GM21515 (cell line): ENCODE results near the gene CSRNP3.

Source experiments
- ATAC-seq: cut with Tn5 transposase; IDR thresholded peaks from one replicate; pipeline ENCODE4 v1.9.1; 2021; ENCODE audit not compliant: unreplicated experiment

CSRNP3 gene

GRCh38 chr2:165467921-165468320, 1.6 kb upstream of the CSRNP3 start:
- no peak for ATAC-seq

GRCh38 chr2:165470361-165470760, 863 bp downstream of the CSRNP3 start:
- no peak for ATAC-seq

- no peak for ATAC-seq
Measured at GRCh38 chr2:165471349-165471950, 2.0 kb downstream of the CSRNP3 start.

DNA sequence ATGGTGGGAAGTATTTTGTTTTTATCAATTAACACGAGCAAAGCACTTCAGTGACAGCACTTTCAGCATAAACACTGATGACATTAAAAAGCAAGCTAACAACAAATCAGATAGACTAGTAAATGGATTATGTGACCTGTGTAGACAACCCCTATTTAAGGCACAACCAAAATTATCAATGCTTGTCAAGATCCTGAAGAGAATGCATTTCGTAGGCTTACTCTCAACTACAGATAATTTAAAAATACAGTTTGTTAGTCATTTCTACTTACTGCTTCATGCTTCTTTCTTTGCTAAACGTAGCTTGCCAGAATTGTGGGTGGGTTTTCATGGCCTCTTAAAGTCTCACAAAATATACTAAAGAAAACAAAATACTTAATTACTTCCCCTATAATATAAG, 3.4 kb downstream of the CSRNP3 start:
- ATAC-seq, result no peak

DNA sequence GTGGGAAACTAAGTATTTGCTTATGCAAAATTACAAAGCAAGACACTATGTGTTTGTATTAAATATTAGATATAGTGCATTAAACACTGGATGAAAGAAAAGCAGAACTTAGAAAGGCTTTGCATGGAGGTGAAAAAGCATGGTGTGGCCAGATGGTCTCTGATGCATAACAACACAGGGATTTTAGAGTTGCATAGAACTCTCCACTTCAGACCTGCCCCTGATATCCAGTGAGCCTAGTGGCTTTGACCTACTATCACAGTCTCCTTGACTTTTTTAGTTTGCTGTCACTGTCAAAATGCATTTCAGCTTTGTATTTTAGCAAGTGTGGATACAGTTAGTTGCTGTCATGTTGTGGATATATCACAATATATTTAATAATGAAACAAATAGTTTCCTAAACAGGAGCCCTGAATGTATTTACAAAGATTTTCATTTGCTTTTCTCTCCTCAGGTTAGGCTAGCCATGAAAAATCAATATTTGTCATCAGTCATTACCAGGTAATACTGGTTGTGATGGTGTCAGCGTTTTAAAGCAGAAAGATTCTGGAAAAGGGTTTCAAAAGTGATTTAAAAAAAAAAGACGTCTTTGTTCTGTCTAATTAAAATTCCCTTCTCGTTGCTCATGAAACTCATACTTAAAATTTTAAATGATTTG, 5.2 kb downstream of the CSRNP3 start:
- no peak for ATAC-seq

GRCh38 chr2:165475277-165476004, 5.9 kb downstream of the CSRNP3 start:
- no peak for ATAC-seq

DNA sequence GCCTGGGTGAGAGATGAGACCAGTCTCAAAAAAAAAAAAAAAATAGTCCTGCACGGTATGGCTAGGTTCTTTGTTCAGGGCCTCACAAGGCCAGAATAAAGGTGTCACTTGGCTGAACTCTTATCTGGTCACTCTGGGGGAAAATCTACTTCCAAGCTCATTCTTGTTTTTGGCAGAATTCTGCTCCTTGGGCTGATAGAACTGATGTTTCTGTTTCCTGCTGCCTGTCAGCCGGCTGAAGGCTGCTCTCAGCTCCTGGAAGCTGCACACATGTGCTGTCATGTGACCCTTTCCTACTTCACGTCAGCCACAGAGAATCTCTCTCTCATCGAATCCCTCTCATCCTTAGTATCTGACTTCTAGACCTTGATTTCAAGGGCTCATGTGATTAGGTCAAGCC, 10.4 kb downstream of the CSRNP3 start:
- ATAC-seq, result no peak

- ATAC-seq, result no peak
Measured at GRCh38 chr2:165494573-165494972, 25.1 kb downstream of the CSRNP3 start.

DNA sequence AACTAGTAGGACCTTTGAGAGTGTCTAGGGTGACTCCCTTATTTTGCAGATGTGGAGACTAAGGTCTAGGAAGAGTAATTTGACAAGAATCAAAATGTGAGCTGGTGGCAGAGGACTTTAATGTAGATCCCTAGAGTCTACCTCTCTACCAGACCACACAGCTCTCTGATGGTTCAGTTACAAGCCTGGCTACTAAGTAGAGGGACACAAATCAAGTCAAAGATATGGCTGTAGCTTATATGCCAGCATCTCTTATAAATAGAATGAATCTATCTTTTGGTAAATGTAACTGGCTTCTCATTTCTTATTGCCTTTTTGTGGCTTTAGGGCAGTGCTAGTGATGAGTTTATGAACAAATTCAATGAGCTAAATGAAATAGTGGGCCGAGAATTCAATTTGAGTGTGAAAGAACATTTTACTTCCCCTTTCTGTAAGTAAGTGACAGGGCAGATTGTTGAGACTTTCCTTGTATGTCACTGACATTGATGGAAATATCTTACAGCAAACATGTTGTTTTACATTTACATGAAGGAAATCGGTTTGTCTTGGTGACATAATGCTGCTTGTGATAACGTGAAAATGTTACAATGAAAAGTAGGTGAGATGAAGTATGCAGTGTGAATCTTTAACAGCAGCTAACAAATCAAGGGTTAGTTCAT, 28.3 kb downstream of the CSRNP3 start:
- ATAC-seq, result no peak

GRCh38 chr2:165499131-165499530, 29.6 kb downstream of the CSRNP3 start:
- no peak for ATAC-seq

GRCh38 chr2:165500001-165500400, 30.5 kb downstream of the CSRNP3 start:
- no peak for ATAC-seq

- ATAC-seq, result no peak
Measured at GRCh38 chr2:165500816-165501215, 31.3 kb downstream of the CSRNP3 start.

- ATAC-seq, result no peak
Measured at GRCh38 chr2:165505514-165505913, 36.0 kb downstream of the CSRNP3 start.

- ATAC-seq, result no peak
Measured at GRCh38 chr2:165508927-165509326, 39.4 kb downstream of the CSRNP3 start.

DNA sequence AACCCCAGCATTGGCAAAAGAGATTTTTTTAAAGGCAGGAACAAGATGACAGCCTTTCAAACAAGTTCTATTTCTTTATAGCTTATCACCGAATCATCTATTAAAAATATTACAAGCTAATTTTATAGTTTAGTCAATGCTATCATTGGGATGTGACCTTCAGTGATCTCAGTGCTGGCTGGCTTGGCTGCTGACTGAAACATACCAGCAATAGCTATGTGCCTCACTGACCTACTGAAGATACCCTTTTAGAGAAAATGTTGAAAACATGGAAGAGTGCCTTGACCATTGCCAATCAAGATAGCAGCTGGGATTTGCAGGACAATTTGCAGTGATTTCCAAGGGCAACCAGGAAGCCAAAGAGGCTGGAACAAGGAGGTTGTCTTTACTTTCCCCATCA, 44.0 kb downstream of the CSRNP3 start:
- ATAC-seq, result no peak

DNA sequence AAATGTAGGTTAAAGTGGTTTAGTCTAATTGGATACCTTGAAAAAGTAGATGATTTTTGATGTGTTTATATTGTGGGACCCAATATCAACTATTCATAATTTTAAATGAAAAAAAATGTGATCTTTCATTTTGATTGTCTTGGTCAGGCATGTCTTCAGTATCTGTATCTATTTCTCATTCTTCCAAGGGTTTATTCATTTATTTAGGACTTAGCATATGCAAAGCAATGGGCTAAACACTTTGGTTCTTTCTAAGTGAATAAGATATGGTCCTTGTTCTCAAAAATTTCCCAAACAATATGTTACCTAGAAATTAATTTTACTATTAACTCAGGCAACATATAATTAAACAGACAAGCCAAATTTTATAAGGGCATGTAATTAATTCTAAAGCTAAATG, 49.1 kb downstream of the CSRNP3 start:
- ATAC-seq, result no peak

DNA sequence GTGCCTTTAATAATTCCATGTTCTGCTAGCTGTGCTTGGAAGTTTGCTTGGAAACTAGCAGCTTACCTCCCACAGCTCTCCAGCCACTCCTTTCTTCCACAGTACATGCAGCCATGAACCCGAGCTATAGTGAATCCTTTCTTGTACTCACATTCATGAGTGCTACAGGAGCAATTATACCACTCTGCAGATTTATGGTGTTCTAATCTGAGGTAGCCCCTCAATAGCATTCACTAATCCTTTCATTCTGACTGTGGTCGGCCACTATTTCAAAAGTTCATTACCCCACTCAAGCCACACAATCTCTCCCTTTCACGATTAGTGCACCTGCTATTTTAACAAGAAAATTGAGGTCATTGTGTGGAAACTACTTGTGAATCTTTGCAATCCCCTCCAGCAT, 53.2 kb downstream of the CSRNP3 start:
- no peak for ATAC-seq

DNA sequence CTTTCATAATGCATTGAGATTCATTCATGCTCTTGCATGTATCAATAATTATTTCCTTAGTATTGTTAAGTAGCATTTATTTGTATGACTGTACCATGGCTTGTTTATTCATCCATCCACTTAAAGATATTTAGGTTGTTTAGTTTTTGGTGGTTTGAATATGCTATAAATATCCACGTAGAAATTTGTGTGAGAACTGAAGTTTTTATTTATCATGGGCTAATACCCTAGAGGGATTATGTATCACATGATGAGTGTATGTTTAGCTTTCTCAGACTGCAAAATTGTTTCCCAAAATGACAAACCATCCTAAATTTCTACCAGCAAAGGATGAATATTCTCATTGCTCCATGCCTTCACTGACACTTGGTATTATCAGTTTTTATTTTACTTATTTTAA, 55.2 kb downstream of the CSRNP3 start:
- ATAC-seq, result no peak

GRCh38 chr2:165528691-165529090, 59.2 kb downstream of the CSRNP3 start:
- ATAC-seq, result no peak

DNA sequence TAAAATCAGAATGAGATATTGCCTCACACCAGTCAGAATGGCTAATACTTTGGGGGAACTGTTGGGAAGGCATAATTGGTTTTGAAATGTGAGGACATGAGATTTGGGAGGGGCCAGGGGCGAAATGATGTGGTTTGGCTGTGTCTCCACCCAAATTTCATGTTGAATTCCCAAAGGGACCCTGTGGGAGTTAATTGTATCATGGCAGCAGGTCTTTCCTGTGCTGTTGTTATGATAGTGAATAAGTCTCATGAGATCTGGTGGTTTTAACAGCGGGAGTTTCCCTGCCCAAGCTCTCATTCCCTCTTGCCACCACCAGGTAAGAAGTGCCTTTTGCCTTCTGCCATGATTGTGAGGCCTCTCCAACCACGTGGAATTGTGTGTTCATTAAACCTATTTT, 59.6 kb downstream of the CSRNP3 start:
- ATAC-seq, result no peak

GRCh38 chr2:165533331-165533730, 63.8 kb downstream of the CSRNP3 start:
- no peak for ATAC-seq

DNA sequence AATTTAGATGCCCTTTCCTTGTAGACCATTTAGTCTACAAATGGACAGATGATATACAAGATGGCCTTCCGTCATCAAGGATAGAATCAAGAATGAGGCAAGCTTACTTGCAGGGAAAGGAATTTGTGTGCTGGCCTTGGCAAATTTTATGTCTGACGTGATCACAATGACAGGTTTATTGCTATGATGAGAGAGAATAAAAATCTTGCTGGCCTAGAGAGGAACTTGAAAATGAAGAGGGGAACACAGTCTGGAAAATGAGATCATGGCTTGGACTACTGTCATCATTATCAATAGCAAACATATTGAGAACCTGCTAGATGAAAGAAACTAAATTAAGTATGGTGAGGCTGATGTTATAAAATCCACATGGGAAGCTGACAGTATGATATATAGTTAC, 66.0 kb downstream of the CSRNP3 start:
- no peak for ATAC-seq
